T follicular helper cell (primary cell): ENCODE measurements around the gene AGAP4.
"Not testable (repeated sequence)": the region's sequence is repeated elsewhere in the genome, so short reads cannot be mapped to it uniquely, and the experiment has no call there.

Source experiments
- DNase-seq: peaks from one replicate; pipeline ENCODE4 v3.0.0-alpha.2; 2020; ENCODE audit warnings: low read depth

AGAP4 gene

GRCh38 chr10:45790694-45791426 is 56.4 kb downstream of the AGAP4 start:
- not testable (repeated sequence) for DNase-seq

- DNase-seq, result not testable (repeated sequence)
These were observed 57.3 kb downstream of the AGAP4 start for GRCh38 chr10:45789991-45790390.

GRCh38 chr10:45787212-45787741 is 60.0 kb downstream of the AGAP4 start:
- not testable (repeated sequence) for DNase-seq

GRCh38 chr10:45786217-45786616 is 61.1 kb downstream of the AGAP4 start:
- DNase-seq, result not testable (repeated sequence)
